RKO (cell line): ENCODE data around the gene EGLN3.
"Not testable (repeated sequence)": the region's sequence is repeated elsewhere in the genome, so short reads cannot be mapped to it uniquely, and the experiment has no call there.

Experiments
- DNase-seq: peaks from one replicate; pipeline ENCODE4 v3.0.0-alpha.2; 2016; ENCODE audit warnings: low spot score

EGLN3 gene

GRCh38 chr14:33934938-33935337 lies 15.9 kb downstream of the EGLN3 start:
- no peak for DNase-seq

GRCh38 chr14:33934043-33934750 lies 16.7 kb downstream of the EGLN3 start:
- DNase-seq, result no peak

- no peak for DNase-seq
Observed at GRCh38 chr14:33933386-33933933, 17.4 kb downstream of the EGLN3 start.

GRCh38 chr14:33932576-33933345 lies 18.1 kb downstream of the EGLN3 start:
- DNase-seq, result no peak

- DNase-seq, result no peak
Observed at GRCh38 chr14:33932033-33932432, 18.8 kb downstream of the EGLN3 start.

GRCh38 chr14:33931461-33931860 lies 19.4 kb downstream of the EGLN3 start:
- no peak for DNase-seq

- no peak for DNase-seq
Observed at GRCh38 chr14:33930439-33930838, 20.4 kb downstream of the EGLN3 start.

- DNase-seq, result no peak
Observed at GRCh38 chr14:33929799-33930408, 21.0 kb downstream of the EGLN3 start.

GRCh38 chr14:33928895-33929294 lies 22.0 kb downstream of the EGLN3 start:
- DNase-seq, result no peak

GRCh38 chr14:33927944-33928343 lies 22.9 kb downstream of the EGLN3 start:
- DNase-seq, result no peak

GRCh38 chr14:33926967-33927366 lies 23.9 kb downstream of the EGLN3 start:
- DNase-seq, result not testable (repeated sequence)

GRCh38 chr14:33925946-33926345 lies 24.9 kb downstream of the EGLN3 start:
- no peak for DNase-seq

- no peak for DNase-seq
Observed at GRCh38 chr14:33925235-33925634, 25.6 kb downstream of the EGLN3 start.

GRCh38 chr14:33924566-33925100 lies 26.2 kb downstream of the EGLN3 start:
- no peak for DNase-seq

GRCh38 chr14:33922125-33922524 lies 28.7 kb downstream of the EGLN3 start:
- no peak for DNase-seq

- no peak for DNase-seq
Observed at GRCh38 chr14:33918256-33918655, 32.6 kb downstream of the EGLN3 start.

- no peak for DNase-seq
Observed at GRCh38 chr14:33917661-33918060, 33.2 kb downstream of the EGLN3 start.

- DNase-seq, result no peak
Observed at GRCh38 chr14:33916663-33917565, 34.0 kb downstream of the EGLN3 start.

GRCh38 chr14:33915682-33916081 lies 35.2 kb downstream of the EGLN3 start:
- no peak for DNase-seq

- DNase-seq, result peak; percentile 47
Observed at GRCh38 chr14:33914676-33915516, 36.0 kb downstream of the EGLN3 start.

- DNase-seq, result no peak
Observed at GRCh38 chr14:33911046-33911445, 39.8 kb downstream of the EGLN3 start.
